ENCODE results near the gene ETFA.

The ETFA gene

DNA sequence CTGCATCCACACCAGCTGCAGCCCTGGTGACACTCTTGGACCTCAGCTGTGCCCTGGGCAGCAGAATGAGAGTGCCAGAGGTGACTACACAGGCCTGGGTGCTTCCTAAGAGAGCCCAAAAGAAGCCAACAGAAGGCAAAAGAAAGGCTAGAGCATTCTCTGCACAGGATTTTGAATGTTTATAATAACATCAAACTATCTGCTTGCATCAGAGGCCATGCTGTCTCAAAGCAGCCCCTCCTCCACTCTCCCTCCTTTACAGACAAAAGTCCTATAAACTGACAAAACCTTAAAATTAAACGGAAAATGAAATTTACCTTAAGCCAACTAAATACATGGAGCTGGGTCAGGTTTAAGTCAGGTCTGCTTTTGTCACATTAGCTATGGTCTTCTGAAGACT, 95.6 kb downstream of the ETFA start:
- DNase-seq (ENCODE audit: low spot score) = no peak

DNA sequence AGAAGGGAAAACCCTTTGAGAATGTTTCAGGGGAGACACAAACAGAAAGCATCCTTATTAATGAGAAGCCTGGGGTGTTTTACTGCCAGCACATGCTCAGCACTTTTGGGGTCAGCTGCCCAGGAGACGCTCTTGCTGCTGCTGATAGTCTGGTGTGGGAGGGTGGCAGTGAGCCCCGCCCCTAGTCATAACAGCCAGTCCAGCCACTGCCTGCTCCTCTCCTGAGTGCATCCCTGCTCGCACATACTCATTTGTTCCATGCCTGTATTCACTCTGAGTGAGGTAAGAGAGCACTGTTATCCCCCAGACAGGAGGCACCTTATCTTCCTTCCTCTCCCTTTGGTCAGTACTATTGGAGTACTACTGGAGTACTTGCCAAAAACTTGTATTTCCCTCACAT, 101.3 kb downstream of the ETFA start:
- DNase-seq (ENCODE audit: low spot score) = no peak

DNA sequence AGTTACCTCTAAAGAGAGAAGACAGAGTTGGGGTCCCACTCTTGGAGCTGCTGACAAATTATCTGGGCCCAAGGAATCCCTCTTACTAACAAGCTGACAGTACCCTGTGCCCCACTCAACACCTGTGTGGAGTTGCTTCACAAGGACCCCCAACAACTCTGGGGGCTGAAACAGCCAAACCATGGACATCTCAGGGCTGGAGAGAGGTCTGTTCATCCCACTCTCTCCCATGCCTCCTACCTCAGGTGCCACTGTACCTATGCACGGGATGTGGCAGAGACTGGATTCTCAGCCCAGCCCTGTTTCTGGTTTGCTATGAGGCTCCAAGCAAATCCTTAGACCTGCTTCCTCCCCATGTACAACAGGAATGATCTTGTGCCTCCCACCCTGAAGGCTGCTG, 101.7 kb downstream of the ETFA start:
- no peak for DNase-seq (ENCODE audit: low spot score)

DNA sequence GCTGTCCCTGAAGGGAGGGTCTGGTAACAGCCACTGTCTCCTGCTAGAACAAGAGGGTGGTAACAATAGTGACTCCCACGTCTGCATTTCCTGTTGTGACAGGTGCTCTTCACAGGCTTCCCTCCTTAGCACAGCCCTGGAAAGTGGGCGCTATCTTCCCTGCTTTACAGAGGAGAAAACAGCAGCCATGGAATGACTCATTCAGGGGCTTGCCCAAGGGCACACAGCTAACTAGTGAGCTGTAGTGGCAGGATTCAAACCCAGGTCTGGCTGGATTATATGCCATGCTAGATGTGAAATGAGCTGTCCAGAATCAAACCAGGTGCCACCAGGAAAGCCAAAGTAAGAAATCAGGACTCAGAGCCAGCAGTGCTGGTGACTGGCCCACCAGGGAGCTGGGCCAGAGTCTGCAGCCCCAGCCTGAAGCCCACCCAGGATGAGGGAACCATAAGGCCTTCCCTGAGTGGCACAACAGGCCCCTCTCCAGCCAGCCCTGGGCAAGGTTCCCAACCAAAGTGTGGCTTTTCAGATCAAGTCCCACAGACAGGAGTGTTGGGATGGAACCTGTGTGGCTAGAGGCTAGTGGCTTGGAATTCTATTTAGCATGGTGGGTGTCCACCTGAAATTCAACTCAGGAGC, 102.4 kb downstream of the ETFA start:
- DNase-seq (ENCODE audit: low spot score) = no peak

DNA sequence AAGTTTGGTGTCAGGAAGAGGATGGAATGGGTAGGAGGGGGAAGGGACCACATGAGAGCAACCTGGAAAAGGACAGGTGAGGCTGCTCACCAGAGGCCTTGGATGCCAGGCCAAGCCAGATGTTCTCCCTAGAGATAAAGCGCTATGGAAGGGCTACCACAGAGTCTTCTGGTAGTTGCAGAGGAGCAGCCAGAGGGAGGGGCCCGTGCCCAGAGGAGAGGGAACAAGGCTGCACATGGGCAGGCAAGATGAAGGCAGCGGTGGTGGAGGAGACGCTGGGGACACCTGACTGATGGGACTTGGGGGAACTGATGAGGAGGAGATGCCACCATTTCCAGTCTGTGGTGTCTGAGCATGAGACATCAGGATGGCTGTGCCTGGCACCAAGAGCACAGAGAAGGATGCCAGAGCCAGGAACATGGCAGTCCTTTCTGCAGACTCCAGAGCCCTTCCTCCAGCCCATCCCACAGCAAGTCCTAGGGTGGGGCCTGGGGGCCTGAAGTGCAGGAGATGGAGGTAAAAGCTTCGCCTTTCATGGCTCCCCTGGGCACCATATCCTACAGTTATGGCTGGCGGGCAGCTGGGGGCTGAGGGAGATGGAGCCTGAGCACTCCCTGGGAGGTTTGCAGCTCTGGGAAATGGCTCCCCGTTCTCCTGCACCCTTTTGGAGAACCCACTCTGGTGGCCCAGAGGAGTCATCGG, 103.0 kb downstream of the ETFA start:
- DNase-seq (ENCODE audit: low spot score) = no peak

DNA sequence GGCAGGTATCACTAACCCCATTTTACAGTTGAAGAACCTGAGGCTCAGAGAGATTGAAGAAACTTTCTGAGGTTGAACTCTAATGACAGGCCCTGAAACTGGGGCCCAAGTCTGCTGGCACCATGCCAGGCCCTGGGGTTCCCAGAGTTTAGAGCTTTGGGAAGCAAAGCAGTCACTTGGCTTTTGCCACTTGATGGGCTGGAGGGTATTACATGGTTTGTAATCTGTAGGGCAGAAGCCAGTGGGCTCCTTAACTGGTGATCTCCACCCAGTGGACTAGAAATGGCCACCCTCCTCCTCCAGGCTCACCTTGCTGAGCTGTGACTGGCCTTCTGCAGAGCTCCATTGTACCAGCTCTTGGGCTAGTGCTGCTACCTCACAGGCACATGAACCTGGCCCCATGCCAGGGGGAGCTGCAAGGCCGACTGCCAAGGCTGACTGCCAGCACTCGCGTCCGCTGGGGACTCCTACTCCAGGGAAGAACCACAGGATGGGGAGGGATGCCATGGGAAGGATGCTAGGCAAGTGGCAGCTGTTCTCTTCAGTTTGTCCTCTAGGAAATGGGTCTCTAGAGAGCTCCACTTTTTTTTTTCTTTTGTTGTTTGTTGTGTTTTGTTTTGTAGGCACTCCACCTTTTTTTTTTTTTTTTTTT, 104.8 kb downstream of the ETFA start:
- DNase-seq (ENCODE audit: low spot score) = no peak

DNA sequence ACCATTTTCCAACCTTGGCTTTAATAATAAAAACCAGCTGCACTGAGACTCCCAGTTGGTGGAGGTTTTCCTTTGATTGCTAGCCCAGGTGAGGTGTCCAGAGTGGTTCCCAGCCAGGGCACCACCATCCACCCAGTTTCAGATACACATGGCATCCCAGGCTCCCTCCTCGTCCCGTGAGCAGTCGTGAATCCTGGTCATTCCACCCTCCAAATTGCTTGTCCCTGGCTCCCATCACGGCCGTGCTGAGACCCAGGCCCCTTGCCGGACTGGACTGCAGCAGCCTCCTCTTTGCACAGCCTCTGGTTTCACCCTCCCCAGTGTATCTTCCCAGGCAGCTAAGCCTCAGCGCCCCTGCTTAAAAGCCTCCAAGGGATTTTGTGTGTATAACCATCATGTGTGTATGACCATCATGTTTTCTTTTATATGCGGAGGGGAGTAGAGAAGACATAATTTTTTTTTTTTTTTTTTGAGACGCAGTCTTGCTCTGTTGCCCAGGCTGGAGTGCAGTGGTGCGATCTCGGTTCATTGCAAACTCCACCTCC, 106.3 kb downstream of the ETFA start:
- DNase-seq (ENCODE audit: low spot score) = no peak

DNA sequence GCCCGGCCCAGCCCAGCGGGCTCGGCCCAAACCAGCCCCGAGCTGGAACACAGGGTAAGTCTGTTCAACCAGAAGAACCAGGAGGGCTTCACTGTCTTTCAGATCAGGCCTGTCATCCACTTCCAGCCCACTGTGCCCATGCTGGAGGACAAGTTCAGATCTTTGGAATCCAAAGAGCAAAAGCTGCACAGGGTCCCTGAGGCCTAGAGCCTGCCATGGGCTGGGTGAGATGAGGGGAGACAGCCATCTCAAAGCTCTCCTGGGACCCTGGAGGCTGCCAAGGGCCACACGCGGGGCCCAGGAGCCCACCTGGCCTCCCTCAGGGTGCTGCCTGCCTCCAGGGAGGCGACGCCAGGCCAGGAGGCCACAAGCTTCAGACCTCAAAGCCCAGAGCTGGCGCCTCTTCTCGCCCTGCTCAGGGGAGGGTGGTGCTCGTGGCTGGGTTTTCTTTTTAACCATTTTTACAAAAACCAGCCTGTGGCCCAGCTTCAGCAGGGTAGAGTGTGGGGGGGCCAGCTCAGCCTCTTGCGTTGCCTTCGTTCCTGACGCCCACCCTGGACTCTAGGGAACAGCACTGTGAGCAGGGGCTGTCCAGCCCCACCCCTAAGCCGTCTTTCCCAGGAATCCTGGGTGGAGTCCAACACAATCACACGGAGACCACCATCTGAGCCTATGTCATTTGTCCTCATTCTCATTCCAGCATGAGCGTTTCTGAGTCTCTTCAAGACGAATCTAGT, 107.0 kb downstream of the ETFA start:
- DNase-seq (ENCODE audit: low spot score) = no peak

DNA sequence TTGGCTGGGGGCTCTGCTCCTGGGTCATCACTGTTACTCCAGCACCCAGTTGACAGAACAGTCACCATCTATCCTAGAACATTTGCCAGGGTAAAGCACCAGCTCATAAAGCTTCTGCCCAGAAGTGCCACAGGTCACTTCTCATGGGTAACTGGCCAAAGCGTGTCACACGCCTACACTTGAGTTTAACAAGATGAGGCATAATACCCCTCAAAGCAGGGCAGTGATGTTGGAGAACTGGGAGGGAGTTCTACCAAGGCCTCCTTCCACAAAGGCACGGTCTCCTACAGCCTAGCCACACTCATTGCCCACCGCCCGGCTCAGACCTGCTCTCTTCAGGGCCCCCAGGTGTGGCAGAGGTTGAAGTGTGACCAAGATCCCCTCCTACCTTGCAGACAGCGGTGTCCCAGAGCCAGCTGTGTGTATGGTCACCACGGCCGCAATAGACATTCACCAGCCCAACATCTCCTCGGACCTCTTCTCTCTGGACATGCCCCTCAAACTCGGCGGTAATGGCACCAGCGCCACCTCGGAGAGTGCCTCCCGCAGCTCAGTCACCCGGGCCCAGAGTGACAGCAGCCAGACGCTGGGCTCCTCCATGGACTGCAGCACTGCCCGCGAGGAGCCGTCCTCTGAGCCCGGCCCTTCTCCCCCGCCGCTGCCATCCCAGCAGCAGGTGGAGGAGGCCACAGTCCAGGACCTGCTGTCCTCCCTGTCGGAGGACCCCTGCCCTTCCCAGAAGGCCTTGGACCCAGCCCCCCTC, 107.7 kb downstream of the ETFA start:
- DNase-seq (ENCODE audit: low spot score) = no peak

DNA sequence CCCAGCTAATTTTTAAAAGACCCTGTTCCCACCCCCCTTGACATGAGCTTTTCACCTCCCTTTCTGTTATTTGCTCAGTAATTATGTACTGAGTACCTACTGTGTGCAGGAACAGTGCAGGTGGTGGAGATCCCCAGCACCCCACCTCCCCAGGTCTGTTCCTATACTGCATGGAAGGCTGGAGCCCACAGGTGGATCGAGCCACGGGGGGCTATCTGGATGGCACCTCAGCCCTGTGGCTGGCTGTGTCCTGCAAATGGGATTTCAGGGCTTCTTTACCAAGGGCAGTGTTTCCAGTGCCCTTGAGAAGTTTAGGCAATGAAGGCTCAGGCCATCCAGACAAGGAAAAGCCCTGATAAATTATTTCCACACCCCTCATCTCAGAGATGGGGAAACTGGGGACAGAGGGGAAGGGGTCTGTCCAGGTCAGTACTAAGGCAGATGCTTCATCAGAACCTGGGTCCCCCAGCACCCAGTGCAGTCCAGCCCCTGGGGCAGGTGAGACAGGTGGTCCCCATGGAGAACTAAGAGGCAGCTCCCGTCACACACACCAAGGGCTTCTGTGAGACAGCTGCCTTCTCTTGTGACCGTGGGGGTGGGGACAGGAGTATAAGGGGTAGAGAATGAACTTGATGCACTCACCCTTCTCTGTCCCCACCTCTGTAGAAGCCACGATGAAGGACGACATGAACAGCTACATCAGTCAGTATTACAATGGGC, 109.6 kb downstream of the ETFA start:
- DNase-seq (ENCODE audit: low spot score) = no peak

DNA sequence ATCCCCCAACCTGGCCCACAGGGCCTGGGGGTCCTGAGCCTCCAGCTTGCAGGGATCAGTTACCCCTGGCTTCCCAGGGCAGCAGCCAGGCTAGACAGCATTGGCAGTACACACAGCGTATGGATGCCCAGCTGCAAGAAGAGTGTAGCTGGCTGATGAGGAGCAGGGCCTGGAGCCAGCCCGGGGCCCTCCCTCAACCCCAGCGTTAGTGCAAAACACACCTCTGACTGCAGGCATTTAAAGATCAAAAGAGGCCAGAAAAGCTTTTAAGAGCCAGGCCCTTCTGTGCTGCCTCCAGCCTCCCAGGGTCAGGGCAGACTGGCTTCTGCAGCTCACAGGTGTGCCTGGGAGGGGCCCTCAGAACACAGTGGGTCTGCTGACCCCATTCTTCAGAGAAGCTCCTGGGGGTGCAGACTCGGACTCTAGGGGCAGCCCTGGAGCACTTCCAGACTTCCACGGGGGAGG, 110.6 kb downstream of the ETFA start:
- no peak for DNase-seq (ENCODE audit: low spot score)

DNA sequence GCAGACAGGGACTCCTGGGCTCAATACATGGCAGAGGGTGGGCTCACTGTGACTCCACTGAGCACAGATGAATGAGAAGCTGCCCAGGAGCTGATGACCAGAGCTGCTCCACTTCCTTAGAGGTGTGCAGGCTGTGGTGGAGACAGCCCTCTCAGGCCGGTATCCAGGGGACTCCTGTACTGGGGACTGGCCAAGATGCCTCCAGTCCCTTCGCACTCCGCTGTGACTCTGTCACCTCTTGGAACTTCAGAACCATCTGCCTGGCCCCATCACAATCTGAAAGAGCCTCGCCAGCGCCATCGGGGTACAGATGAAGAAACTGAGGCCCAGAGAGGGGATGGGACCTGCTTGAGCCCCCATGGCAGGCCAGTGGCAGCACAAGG, 111.2 kb downstream of the ETFA start:
- no peak for DNase-seq (ENCODE audit: low spot score)

DNA sequence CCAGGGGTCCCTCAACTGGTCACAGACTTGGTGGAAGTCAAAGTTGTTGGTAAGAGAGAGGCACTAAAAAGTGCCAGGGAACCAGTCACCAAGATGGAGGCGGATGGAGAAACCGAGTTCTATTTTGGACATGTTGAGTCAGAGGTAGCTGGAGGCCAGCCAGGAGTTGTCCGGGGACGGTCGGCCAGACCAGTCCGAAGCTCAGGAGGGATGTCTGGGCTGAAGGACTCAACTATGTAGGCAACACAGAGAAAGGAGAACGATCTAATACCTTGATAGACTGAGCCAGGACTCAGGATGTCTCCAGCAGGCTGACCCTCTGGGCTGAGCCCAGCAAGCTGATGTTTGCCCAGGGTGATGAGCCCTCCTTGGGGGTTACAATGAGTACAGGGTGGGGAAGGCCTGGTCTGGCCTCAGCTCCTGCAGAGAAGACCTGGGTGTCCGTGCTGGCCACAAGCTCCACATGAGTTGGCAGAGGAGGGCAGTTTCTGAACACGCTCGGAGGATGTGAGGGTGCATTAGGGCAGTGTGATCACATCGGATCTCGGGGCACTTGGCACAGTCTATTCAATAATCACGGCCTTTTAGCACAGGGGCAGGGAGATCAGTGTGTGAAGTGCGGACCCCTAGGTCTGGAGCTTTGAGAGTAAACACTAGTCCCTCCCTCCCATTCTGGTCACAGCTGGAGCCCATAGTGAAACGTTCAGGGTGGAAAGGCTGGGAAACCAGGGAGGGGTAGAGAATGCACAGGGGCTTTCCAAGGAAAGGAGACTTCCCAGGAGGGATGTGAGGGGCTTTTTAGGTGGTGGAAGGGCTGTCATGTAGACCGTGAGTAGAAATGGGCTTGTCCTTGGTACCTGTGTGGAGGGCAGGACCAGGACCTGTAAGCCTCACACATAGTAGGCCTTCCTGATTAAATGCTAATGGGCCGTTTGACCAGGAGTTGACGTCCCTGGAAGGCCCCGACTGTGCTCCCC, 111.9 kb downstream of the ETFA start:
- no peak for DNase-seq (ENCODE audit: low spot score)

DNA sequence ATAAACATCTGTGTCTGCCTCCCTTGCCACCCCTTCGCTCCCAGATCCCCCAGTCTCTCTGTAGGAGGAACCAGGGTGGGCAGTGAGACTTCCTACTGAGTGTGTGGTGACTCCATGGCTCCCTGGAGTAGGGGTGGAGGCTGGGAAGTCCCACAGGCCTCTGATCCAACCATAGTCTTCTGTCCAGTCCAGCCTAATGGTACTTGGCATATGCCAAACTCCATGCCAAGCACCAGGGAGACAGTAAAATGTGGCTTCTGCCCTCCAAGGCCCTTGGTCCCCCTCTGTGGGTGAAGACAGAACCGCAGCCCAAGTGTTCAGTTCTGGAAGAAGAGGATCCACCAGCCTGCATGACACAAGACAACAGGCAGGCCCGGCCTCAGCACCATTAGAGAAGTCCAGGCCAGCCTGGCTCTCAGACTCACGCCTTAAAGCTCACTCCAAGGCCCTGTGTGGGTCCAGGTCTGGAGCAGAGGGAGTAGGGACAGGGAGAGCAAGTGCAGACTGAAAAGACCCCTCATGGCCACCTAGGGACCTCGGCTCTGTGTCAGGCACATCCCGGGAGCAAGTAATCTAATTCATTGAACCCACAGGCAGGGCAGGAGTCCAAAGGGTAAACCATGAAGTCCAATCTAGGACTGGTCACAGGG, 112.7 kb downstream of the ETFA start:
- no peak for DNase-seq (ENCODE audit: low spot score)

DNA sequence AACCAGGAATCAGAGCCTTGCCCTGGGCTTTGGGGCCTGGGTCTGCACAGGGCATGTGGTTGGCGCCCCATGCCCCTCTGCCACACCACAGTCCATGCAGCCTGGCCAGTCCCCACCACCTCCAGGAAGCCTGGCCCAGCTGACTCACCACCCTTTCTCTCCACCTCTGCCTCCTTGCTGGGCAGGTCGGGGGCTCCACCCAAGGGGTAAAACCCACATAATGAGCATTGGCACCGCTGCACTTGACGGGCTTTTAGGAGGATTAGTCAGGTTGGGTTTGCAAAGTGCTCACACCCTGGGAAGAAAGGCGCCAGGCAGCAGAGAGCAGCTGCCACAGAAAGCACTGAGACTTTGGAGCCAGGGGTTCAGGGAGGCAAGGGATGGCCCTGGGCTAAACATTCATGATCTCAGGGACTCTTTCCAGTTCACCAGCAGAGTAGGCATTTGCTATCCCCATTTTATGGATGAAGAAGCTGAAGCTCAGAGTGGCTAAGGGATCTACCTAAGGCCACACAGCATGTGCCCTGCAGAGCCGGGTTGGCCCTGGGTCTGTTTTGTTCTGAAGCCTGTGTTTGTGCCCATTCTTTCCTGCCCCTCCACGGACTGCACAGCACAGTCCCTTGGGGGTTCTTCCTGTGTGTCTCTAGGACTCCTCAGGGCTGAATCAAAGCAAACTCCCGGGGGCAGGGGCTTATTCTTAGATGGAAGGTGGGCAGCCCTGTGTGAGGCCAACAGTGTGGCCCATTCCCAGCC, 113.4 kb downstream of the ETFA start:
- DNase-seq (ENCODE audit: low spot score) = no peak

DNA sequence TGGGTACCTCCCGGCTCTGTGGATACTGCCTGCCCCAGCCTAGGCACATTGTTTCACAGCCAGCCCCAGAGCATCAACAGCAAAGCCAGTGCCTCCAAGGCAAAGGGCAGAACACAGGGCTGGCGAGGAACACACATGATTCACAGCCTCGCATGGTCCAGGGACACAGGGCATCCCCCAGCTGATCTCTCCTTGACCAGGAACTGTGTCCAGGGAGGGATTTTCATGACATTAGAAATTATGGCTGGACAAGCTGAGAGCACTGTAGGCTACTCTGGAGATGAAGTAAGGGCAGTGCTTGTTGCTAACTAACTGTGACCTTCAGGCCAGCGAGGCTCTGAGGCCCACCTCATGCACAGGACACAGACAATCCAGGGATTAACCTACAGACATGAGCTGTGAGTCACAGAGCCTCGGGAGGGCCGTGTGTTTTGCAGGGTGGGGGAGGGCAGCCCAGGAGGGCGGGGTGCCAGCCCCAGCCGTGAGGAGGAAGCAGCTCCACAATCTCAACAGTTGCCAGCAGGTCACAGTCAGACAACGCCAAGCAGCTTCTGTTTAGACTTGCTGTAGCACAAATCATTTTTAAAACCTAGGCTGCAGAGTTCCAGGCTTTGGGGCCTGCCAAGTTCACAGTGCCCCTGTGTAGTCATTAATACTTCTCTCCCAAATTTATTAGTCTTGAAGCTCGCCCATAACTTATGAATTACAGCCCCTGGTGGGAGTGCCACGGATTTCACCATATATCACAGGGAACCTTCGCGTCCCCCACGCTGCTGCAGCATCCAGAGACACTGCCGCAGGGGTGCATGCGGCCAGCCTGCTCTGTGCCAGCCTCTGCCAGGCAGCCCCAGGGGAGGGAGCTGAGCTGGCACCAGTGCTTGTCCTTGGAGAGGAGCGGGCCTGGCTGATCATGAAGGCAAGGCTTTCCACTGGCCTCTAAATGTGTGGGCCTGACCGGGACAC, 114.7 kb downstream of the ETFA start:
- peak; percentile 56 for DNase-seq (ENCODE audit: low spot score)

DNA sequence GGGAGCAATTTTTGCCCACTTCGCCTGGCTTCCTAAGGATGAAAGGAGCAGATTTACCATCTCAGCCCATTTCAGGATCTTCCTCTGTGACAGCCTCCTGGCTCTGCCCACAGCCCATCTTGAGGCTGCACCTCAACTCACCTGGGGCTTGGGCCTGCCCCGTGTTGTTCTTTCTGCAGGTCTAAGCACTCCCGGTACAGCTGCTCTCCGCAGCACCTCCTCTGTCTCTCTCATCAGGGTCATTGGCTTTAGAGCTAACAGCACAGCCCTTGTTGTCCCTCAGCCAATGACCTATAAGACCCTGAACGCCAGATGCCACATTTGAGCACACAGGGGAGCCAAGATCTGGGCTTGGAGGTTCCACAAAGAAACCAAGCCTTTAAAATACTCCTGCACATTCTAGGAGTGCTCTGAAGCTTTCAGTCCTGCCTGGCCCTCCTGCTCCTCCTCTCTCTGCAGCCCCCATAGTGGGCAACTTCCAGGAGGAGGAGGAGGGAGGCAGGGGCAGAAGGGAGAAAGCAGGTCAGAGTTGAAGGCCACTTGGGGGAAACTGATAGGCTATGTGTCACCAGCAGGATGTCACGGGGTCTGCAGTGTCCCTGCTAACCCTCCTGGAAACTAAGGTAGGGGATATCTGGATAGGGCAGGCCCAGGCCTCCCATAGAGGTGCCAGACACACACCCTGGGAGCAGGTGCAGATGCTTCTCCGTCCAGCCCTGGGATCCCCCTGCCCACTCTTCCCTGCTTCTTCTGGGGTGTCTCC, 115.6 kb downstream of the ETFA start:
- DNase-seq (ENCODE audit: low spot score) = no peak

Data from COLO829 (cell line).